ENCODE results near the gene HSD17B4.
A peak's percentile ranks its signal among the peaks of the same experiment; 100 is the strongest.

HSD17B4 gene

DNA sequence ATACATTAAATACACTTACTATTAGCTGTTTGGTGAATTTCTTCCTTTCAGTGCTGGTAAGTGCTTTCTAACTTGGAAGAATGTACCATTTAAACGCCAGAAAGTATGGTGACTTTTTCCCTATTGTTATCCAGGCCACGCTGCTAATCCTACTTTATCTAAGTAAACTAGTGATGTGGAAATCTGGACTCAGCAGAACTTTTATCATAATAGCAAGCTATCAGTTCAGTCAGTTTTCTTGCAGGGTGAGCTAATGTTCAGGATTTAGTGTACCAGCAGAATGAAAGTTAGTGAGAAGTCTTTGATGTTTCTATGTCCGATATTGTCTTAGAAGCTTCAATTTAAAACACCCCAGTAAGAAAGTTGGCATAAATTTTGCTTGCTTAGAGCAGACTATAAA lies 72.2 kb downstream of the HSD17B4 start:
- Histone ChIP-seq H3K4me3 (ENCODE audit: low read depth, low read length) (no peak overlapping the region), H3K36me3 (replicated peaks) (no peaks in the 10 kb centered on the region), H3K27me3 (replicated peaks) (no peaks in the 10 kb centered on the region), H3K27ac (no peak overlapping the region)
- no peak for DNase-seq
- TF ChIP-seq, protein P1, sequence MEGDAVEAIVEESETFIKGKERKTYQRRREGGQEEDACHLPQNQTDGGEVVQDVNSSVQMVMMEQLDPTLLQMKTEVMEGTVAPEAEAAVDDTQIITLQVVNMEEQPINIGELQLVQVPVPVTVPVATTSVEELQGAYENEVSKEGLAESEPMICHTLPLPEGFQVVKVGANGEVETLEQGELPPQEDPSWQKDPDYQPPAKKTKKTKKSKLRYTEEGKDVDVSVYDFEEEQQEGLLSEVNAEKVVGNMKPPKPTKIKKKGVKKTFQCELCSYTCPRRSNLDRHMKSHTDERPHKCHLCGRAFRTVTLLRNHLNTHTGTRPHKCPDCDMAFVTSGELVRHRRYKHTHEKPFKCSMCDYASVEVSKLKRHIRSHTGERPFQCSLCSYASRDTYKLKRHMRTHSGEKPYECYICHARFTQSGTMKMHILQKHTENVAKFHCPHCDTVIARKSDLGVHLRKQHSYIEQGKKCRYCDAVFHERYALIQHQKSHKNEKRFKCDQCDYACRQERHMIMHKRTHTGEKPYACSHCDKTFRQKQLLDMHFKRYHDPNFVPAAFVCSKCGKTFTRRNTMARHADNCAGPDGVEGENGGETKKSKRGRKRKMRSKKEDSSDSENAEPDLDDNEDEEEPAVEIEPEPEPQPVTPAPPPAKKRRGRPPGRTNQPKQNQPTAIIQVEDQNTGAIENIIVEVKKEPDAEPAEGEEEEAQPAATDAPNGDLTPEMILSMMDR (IDR thresholded peaks at IDR 0.05; ENCODE audit: low read depth, low read length, missing control alignments), result no peak
- in situ Hi-C loops (cut with HindIII; ENCODE audit: low pct_ligation_motif_present, low sequenced_read_pairs), result no loop called here

DNA sequence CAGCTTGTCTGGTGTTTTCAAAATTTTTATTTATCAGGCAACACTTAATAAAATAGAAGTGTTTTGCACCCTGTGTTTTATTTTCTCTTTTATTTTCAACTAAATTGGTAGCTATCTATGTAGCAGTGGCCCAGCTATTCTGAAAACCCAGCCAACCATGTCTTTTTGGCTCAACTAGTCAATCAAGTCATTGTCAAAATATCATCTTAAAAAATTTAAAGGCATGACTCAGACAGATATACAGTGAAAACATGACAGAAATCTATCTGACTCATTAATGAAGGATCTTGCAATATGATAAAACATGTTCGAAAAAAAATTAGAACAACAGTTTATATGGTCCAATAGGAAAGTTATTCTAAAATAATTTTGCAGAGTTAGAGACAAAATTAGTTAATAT lies 75.1 kb downstream of the HSD17B4 start:
- Histone ChIP-seq H3K4me3 (ENCODE audit: low read depth, low read length) (no peak overlapping the region), H3K36me3 (replicated peaks) (no peaks in the 10 kb centered on the region), H3K27ac (peak overlapping the region; percentile 35), H3K27me3 (replicated peaks) (no peaks in the 10 kb centered on the region)
- in situ Hi-C loops (cut with HindIII; ENCODE audit: low pct_ligation_motif_present, low sequenced_read_pairs), result no loop called here
- TF ChIP-seq, protein P1 (IDR thresholded peaks at IDR 0.05; ENCODE audit: low read depth, low read length, missing control alignments), result no peak
- peak; percentile 62 for DNase-seq

DNA sequence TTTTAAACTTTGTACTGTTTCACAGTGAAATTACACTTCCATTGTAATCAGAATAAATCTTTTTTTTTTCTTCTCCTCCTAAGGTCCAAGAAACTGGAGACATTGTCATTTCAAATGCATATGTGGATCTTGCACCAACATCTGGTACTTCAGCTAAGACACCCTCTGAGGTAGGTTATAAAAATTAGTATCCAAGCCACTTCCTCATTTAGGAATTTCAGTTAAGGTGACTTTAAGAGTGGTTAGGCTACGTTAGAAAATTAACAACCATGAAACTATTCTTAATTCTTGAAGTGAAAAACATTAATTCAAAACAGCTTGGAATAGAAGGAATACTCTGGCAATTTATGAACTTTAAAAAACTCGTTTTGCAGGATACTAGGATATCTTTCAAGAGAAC lies 77.5 kb downstream of the HSD17B4 start:
- H3K36me3 ChIP-seq (replicated peaks), result no peaks in the 10 kb centered on the region
- H3K27ac ChIP-seq, result no peak overlapping the region
- no peak overlapping the region for H3K4me3 ChIP-seq (ENCODE audit: low read depth, low read length)
- no peaks in the 10 kb centered on the region for H3K27me3 ChIP-seq (replicated peaks)
- in situ Hi-C loops (cut with HindIII; ENCODE audit: low pct_ligation_motif_present, low sequenced_read_pairs), result no loop called here
- TF ChIP-seq, protein P1 (IDR thresholded peaks at IDR 0.05; ENCODE audit: low read depth, low read length, missing control alignments), result no peak
- no peak for DNase-seq

DNA sequence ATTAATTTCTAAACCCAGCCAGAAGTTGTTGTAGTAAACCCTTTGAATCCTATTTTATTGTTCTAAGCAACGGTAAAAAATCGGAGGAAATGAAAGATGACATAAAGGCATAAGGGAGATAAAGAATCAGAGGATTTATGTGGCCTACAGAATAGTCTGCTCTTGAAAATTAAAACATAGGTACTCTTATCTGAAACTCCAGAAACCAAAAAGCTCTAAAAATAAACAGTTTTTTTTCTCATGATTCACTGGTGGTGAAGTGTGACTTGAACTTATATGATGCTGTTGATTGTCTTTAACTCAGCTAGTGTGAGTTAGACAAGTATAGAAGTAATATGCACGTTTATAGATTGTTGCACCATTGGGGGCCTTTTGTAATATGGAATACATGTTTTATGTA lies 80.3 kb downstream of the HSD17B4 start:
- Histone ChIP-seq H3K27ac (no peak overlapping the region), H3K4me3 (ENCODE audit: low read depth, low read length) (no peak overlapping the region), H3K36me3 (replicated peaks) (no peaks in the 10 kb centered on the region), H3K27me3 (replicated peaks) (no peaks in the 10 kb centered on the region)
- no peak for DNase-seq
- in situ Hi-C loops (cut with HindIII; ENCODE audit: low pct_ligation_motif_present, low sequenced_read_pairs), result no loop called here
- TF ChIP-seq, protein P1 (IDR thresholded peaks at IDR 0.05; ENCODE audit: low read depth, low read length, missing control alignments), result no peak

DNA sequence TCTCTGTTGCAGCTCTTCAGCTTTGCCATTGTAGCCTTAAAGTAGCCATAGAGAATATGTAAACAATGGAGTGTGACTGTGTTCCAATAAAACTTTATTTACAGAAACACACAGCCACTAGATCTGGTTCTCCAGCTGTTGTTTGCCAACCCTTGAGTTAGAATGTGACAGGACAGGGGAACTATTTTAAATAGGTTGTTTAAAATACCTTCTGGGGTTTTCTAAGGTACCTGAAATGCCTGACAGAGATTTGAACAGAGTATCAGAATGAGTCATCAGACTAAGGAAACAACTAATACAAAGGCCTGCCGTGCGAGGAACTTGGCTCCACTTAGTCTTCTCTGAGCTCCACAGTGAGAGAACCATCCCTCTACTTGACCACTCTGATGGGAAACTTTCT lies 85.4 kb downstream of the HSD17B4 start:
- H3K27ac ChIP-seq, result no peak overlapping the region
- TF ChIP-seq, protein P1 (IDR thresholded peaks at IDR 0.05; ENCODE audit: low read depth, low read length, missing control alignments), result no peak
- DNase-seq, result peak; percentile 74
- no peaks in the 10 kb centered on the region for H3K36me3 ChIP-seq (replicated peaks)
- no peaks in the 10 kb centered on the region for H3K27me3 ChIP-seq (replicated peaks)
- in situ Hi-C loops (cut with HindIII; ENCODE audit: low pct_ligation_motif_present, low sequenced_read_pairs), result no loop called here
- no peak overlapping the region for H3K4me3 ChIP-seq (ENCODE audit: low read depth, low read length)

DNA sequence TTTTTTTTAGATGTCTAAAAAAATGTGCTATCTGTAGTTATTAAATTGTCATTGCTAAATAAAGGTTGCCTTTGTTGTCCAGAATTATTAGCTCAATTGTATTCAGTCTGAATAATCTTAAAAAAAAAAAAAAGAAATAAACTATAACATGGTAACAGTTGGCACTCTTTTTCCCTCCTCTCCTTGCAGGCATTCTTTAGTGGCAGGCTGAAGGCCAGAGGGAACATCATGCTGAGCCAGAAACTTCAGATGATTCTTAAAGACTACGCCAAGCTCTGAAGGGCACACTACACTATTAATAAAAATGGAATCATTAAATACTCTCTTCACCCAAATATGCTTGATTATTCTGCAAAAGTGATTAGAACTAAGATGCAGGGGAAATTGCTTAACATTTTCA lies 89.4 kb downstream of the HSD17B4 start:
- H3K27me3 ChIP-seq (replicated peaks), result no peaks in the 10 kb centered on the region
- in situ Hi-C loops (cut with HindIII; ENCODE audit: low pct_ligation_motif_present, low sequenced_read_pairs), result no loop called here
- no peak overlapping the region for H3K27ac ChIP-seq
- H3K36me3 ChIP-seq (replicated peaks), result no peaks in the 10 kb centered on the region
- no peak overlapping the region for H3K4me3 ChIP-seq (ENCODE audit: low read depth, low read length)
- DNase-seq, result no peak
- TF ChIP-seq, protein P1 (IDR thresholded peaks at IDR 0.05; ENCODE audit: low read depth, low read length, missing control alignments), result no peak

Measured in brain microvascular endothelial cell (primary cell).